ENCODE measurements around the gene KDM1B. TPM values are rescaled to one million over a fixed set of nuclear protein-coding genes. Genes with fewer than 3 reads are reported as not detected.
"Not testable (repeated sequence)": the region's sequence is repeated elsewhere in the genome, so short reads cannot be mapped to it uniquely, and the experiment has no call there.

Gene KDM1B
- total RNA-seq, 4 donors from 2014 or later, result 14.5 to 29.9 (median 26.0) TPM

DNA sequence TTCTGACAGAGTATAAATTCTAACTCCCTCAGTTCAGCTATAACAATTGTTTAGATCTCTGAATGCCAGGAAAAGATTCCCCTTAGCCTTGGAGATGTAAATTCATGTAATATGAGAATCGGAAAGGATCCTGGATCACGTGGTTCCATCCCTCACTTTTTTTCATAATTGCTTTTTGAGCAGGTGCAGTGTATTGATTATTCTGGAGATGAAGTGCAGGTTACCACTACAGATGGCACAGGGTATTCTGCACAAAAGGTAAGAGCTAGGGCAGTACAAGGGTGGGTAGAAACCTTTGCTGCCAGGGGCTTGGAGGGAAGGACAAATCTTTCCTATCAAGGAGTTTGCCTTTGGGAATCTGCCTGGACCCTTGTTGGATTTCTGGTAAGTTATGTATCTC is 52.7 kb downstream of the KDM1B start:
- TF ChIP-seq, protein P1, sequence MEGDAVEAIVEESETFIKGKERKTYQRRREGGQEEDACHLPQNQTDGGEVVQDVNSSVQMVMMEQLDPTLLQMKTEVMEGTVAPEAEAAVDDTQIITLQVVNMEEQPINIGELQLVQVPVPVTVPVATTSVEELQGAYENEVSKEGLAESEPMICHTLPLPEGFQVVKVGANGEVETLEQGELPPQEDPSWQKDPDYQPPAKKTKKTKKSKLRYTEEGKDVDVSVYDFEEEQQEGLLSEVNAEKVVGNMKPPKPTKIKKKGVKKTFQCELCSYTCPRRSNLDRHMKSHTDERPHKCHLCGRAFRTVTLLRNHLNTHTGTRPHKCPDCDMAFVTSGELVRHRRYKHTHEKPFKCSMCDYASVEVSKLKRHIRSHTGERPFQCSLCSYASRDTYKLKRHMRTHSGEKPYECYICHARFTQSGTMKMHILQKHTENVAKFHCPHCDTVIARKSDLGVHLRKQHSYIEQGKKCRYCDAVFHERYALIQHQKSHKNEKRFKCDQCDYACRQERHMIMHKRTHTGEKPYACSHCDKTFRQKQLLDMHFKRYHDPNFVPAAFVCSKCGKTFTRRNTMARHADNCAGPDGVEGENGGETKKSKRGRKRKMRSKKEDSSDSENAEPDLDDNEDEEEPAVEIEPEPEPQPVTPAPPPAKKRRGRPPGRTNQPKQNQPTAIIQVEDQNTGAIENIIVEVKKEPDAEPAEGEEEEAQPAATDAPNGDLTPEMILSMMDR (IDR thresholded peaks at IDR 0.05 in 4 of 5, conservative IDR thresholded peaks at IDR 0.05 in 1 of 5), result no peak
- no peak for TF ChIP-seq POLR2A (IDR thresholded peaks at IDR 0.05)
- Histone ChIP-seq H3K4me3 (no peak overlapping the region), H3K36me3 (peaks cover 0 to 29% of the 10 kb centered on the region in 2 donors), H3K9me3 (no peaks in the 10 kb centered on the region), H3K27me3 (no peaks in the 10 kb centered on the region), H3K4me1 (no peaks in the 10 kb centered on the region), H3K27ac (no peak overlapping the region)
- ATAC-seq (no peak), DNase-seq (no peak)
- in situ Hi-C loops (cut with MboI; ENCODE audit: low sequenced_read_pairs in 4 of 4) (no loop called here), intact Hi-C loops (cut with DNase I; ENCODE audit: low total_unique reads) (no loop called here)

DNA sequence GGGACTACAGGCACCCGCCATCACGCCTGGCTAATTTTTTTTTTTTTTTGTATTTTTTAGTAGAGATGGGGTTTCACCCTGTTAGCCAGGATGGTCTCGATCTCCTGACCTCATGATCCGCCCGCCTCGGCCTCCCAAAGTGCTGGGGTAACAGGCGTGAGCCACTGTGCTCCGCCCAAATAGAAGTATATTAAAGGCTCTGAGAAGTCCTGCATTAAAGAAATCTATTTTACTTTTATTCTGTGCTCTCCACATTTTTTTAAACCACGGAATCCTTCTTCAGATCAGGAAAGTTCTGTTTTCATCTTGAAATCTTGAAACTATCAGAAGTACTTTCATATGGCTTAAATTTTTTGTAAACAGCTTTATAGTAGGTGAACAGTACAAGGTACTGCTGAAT is 53.6 kb downstream of the KDM1B start:
- H3K4me1 ChIP-seq; in situ Hi-C loops (cut with MboI; ENCODE audit: low sequenced_read_pairs in 4 of 4); H3K27me3 ChIP-seq; H3K4me3 ChIP-seq; DNase-seq; H3K9me3 ChIP-seq; intact Hi-C loops (cut with DNase I; ENCODE audit: low total_unique reads); H3K27ac ChIP-seq; ATAC-seq: not testable (repeated sequence)
- peaks cover 0 to 32% of the 10 kb centered on the region in 2 donors for H3K36me3 ChIP-seq

DNA sequence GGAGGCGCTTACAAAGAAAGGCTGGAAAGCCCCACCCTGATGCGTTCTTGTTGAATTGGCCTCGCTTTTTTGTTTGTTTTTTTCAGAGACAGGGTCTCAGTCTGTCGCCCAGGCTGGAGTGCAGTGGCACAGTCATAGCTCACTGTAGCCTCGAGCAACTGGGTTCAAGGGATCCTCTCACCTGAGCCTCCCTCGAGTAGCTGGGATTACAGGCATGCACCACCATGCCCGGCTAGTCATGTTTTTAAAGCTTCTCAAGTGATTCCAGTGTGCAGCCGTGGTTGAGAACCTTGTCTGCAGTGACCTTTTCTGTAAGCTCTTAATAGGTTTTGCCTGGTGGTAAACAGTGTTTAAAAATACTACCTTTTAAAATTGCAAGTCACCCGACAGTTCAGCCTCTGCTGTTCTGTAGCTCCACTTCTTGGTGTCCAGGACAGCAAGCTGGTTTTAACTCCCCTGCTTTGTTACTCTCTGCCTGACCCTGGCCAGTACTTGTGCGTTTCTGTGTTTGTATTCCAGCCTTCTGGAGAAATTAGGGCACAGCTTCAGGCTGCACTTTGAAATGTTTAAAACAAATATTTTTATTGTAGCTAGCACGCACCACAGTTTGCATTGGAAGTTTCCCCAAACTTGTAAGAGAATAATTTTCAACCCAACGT is 54.4 kb downstream of the KDM1B start:
- ATAC-seq (no peak), DNase-seq (no peak)
- Histone ChIP-seq H3K36me3 (peaks cover 0 to 41% of the 10 kb centered on the region in 2 donors), H3K9me3 (no peaks in the 10 kb centered on the region), H3K27ac (no peak overlapping the region), H3K4me3 (no peak overlapping the region), H3K27me3 (no peaks in the 10 kb centered on the region), H3K4me1 (no peaks in the 10 kb centered on the region)
- TF ChIP-seq, protein P1 (IDR thresholded peaks at IDR 0.05 in 4 of 5, conservative IDR thresholded peaks at IDR 0.05 in 1 of 5), result no peak
- no peak for TF ChIP-seq POLR2A (IDR thresholded peaks at IDR 0.05)
- intact Hi-C loops (cut with DNase I; ENCODE audit: low total_unique reads) (no loop called here), in situ Hi-C loops (cut with MboI; ENCODE audit: low sequenced_read_pairs in 4 of 4) (no loop called here)

DNA sequence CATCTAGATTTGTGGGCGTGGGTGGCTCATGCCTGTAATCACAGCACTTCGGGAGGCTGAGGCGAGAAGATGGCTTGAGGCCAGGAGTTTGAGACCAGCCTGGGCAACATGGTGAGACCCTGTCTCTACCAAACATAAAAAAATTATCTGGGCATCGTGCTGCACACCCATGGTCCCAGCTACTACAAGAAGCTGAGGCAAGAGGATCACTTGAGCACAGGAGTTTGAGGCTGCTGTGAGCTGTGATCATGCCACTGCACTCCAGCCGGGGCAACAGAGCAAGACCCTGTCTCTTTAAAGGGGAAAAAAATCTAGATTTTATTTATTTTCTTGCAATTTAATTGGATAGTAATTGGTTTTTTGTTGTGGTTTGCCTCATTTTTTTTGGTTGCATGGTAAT is 55.5 kb downstream of the KDM1B start:
- DNase-seq (no peak), ATAC-seq (no peak)
- Histone ChIP-seq H3K4me1 (no peaks in the 10 kb centered on the region), H3K27ac (no peak overlapping the region), H3K36me3 (peaks cover 0 to 48% of the 10 kb centered on the region in 2 donors), H3K4me3 (no peak overlapping the region), H3K27me3 (no peaks in the 10 kb centered on the region), H3K9me3 (no peaks in the 10 kb centered on the region)
- TF ChIP-seq, protein P1 (IDR thresholded peaks at IDR 0.05 in 4 of 5, conservative IDR thresholded peaks at IDR 0.05 in 1 of 5), result no peak
- TF ChIP-seq POLR2A (IDR thresholded peaks at IDR 0.05), result no peak
- intact Hi-C loops (cut with DNase I; ENCODE audit: low total_unique reads), result no loop called here
- in situ Hi-C loops (cut with MboI; ENCODE audit: low sequenced_read_pairs in 4 of 4), result no loop called here

DNA sequence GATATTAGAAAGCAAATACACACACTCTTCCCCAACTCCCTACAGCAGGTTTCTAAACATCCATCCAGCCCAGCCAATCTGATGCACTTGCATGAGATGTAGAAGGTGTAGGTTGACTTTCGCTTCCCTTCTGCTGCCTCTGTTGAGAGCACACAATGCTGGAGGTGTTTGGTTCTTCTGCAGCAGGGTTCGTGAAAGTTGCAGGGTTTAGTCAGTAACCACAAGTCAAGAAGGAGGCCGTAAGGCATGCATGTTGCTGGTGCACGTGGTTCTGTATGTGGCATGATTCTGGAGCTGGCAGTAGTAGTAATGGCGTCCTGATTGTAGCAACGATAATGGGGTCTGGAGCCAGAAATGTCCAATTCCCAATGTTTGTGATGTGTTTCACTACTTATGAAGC is 56.1 kb downstream of the KDM1B start:
- Histone ChIP-seq H3K9me3 (no peaks in the 10 kb centered on the region), H3K4me1 (no peaks in the 10 kb centered on the region), H3K4me3 (no peak overlapping the region), H3K27ac (no peak overlapping the region), H3K36me3 (peaks cover 0 to 48% of the 10 kb centered on the region in 2 donors), H3K27me3 (no peaks in the 10 kb centered on the region)
- DNase-seq, result no peak
- intact Hi-C loops (cut with DNase I; ENCODE audit: low total_unique reads) (no loop called here), in situ Hi-C loops (cut with MboI; ENCODE audit: low sequenced_read_pairs in 4 of 4) (no loop called here)
- ATAC-seq, result no peak
- no peak for TF ChIP-seq POLR2A (IDR thresholded peaks at IDR 0.05)
- TF ChIP-seq, protein P1 (IDR thresholded peaks at IDR 0.05 in 4 of 5, conservative IDR thresholded peaks at IDR 0.05 in 1 of 5), result no peak
